WTC11 (cell line): ENCODE measurements around the gene NEFH. TPM values are rescaled to one million over a fixed set of nuclear protein-coding genes. Genes with fewer than 3 reads are reported as not detected.

ENCODE experiments used
- ATAC-seq: fragments of 200-7000 bp; cut with Tn5 transposase; 2 replicates; pipeline ENCODE4 v1.10.0; 2021; ENCODE audit warnings: mild to moderate bottlenecking, moderate library complexity
- CTCF ChIA-PET: fragments of 300-600 bp; sonication (Branson Sonifier 250); formaldehyde crosslinking; loops from one replicate; lab custom pipeline; 2021; ENCODE audit warnings: antibody characterized with exemption; lab: Charles Lee
- POLR2A ChIA-PET: fragments of 350-600 bp; sonication (Branson Sonifier 250); formaldehyde crosslinking; loops from one replicate; lab custom pipeline; 2021; ENCODE audit warnings: antibody characterized with exemption; lab: Charles Lee
- DNase-seq: peaks from one replicate; pipeline ENCODE4 v3.0.0; 2021; ENCODE audit warnings: low spot score
- H3K27ac Mint-ChIP-seq: 2 replicates; pipeline ENCODE4 v1.8.0; 2021; ENCODE audit warnings: mixed read lengths
- H3K27me3 Mint-ChIP-seq: 2 replicates; pipeline ENCODE4 v1.8.0; 2021; ENCODE audit warnings: low read depth, mild to moderate bottlenecking, moderate library complexity, mixed read lengths
- H3K36me3 Mint-ChIP-seq: 2 replicates; pipeline ENCODE4 v1.8.0; 2021; ENCODE audit warnings: mixed read lengths
- H3K4me1 Mint-ChIP-seq: 2 replicates; pipeline ENCODE4 v1.8.0; 2022; ENCODE audit warnings: mixed read lengths
- H3K4me3 Mint-ChIP-seq: 2 replicates; pipeline ENCODE4 v1.8.0; 2021; ENCODE audit warnings: mild to moderate bottlenecking, moderate library complexity, mixed read lengths
- H3K9me3 Mint-ChIP-seq: 2 replicates; pipeline ENCODE4 v1.8.0; 2021; ENCODE audit warnings: mixed read lengths
- CREM ChIP-seq: sonication (generic); formaldehyde crosslinking; IDR thresholded peaks from 2 replicates; pipeline ENCODE4 v1.8.1; 2022; ENCODE audit warnings: mild to moderate bottlenecking, missing genetic modification reagents, moderate library complexity
- ETV6 ChIP-seq: sonication (generic); formaldehyde crosslinking; IDR thresholded peaks from 2 replicates; pipeline ENCODE4 v1.8.1; 2022; ENCODE audit warnings: mild to moderate bottlenecking, missing genetic modification reagents
- FOXK1 ChIP-seq: sonication (generic); formaldehyde crosslinking; IDR thresholded peaks from 2 replicates; pipeline ENCODE4 v1.8.0; 2022; ENCODE audit warnings: mild to moderate bottlenecking, moderate library complexity, missing genetic modification reagents
- GRHL2 ChIP-seq: fragments of 250-450 bp; sonication (Bioruptor Pico); IDR thresholded peaks from 2 replicates; pipeline ENCODE4 v1.8.0; 2022; ENCODE audit warnings: mild to moderate bottlenecking, moderate library complexity; ENCODE audit not compliant: insufficient replicate concordance, severe bottlenecking
- IRF2 ChIP-seq: sonication (generic); formaldehyde crosslinking; IDR thresholded peaks from 2 replicates; pipeline ENCODE4 v1.8.0; 2022; ENCODE audit warnings: low read depth, missing genetic modification reagents, borderline replicate concordance
- JUN ChIP-seq: sonication (generic); formaldehyde crosslinking; IDR thresholded peaks from 2 replicates; pipeline ENCODE4 v1.8.0; 2023; ENCODE audit warnings: mild to moderate bottlenecking, missing genetic modification reagents
- NR2C2 ChIP-seq: sonication (generic); formaldehyde crosslinking; IDR thresholded peaks from 2 replicates; pipeline ENCODE4 v1.8.0; 2022; ENCODE audit warnings: mild to moderate bottlenecking, missing genetic modification reagents
- PRRX2 ChIP-seq: fragments of 250-450 bp; sonication (Bioruptor Pico); IDR thresholded peaks from 2 replicates; pipeline ENCODE4 v1.8.0; 2021; ENCODE audit warnings: mild to moderate bottlenecking
- SMAD4 ChIP-seq: sonication (generic); formaldehyde crosslinking; IDR thresholded peaks from 2 replicates; pipeline ENCODE4 v1.8.0; 2022; ENCODE audit warnings: mild to moderate bottlenecking, missing genetic modification reagents
- SP1 ChIP-seq: sonication (generic); formaldehyde crosslinking; conservative IDR thresholded peaks from 2 replicates; pipeline ENCODE4 v1.8.1; 2022; ENCODE audit warnings: missing genetic modification reagents
- TP53 ChIP-seq: sonication (generic); formaldehyde crosslinking; IDR thresholded peaks from 2 replicates; pipeline ENCODE4 v1.8.1; 2023; ENCODE audit warnings: mild to moderate bottlenecking, missing genetic modification reagents
- ZNF121 ChIP-seq: sonication (generic); formaldehyde crosslinking; IDR thresholded peaks from 2 replicates; pipeline ENCODE4 v1.8.0; 2023; ENCODE audit warnings: missing genetic modification reagents
- ZNF263 ChIP-seq: sonication (generic); formaldehyde crosslinking; IDR thresholded peaks from 2 replicates; pipeline ENCODE4 v1.8.1; 2022; ENCODE audit warnings: low read depth, mild to moderate bottlenecking, moderate library complexity, missing genetic modification reagents
- ZNF396 ChIP-seq: fragments of 250-450 bp; sonication (Bioruptor Pico); IDR thresholded peaks from 2 replicates; pipeline ENCODE4 v1.8.0; 2021; ENCODE audit warnings: mild to moderate bottlenecking, moderate library complexity, borderline replicate concordance
- total RNA-seq: library from RNA; stranded (reverse); gene quantifications from 3 replicates; pipeline ENCODE4 v1.2.3, GENCODE V29; 2021
- TF ChIP-seq, protein P1 (sequence below): fragments of 250-450 bp; sonication (Bioruptor Pico); conservative IDR thresholded peaks from 2 replicates; pipeline ENCODE4 v1.9.0; 2021; ENCODE audit warnings: mild to moderate bottlenecking
- TF ChIP-seq, protein P2 (sequence below): sonication (generic); formaldehyde crosslinking; IDR thresholded peaks from 2 replicates; pipeline ENCODE4 v1.8.1; 2023; ENCODE audit warnings: mild to moderate bottlenecking, missing genetic modification reagents
- TF ChIP-seq, protein P3 (sequence below): fragments of 250-450 bp; sonication (Bioruptor Pico); IDR thresholded peaks from 2 replicates; pipeline ENCODE4 v1.9.0; 2021; ENCODE audit warnings: mild to moderate bottlenecking, borderline replicate concordance
- TF ChIP-seq, protein P4 (sequence below): fragments of 250-450 bp; sonication (Bioruptor Pico); IDR thresholded peaks from 2 replicates; pipeline ENCODE4 v1.8.0; 2021; ENCODE audit warnings: mild to moderate bottlenecking
- TF ChIP-seq, protein P5 (sequence below): sonication (generic); formaldehyde crosslinking; IDR thresholded peaks from 2 replicates; pipeline ENCODE4 v1.8.1; 2023; ENCODE audit warnings: mild to moderate bottlenecking, missing genetic modification reagents, moderate library complexity
- TF ChIP-seq, protein P6 (sequence below): sonication (generic); formaldehyde crosslinking; IDR thresholded peaks from 2 replicates; pipeline ENCODE4 v1.8.1; 2022; ENCODE audit warnings: mild to moderate bottlenecking, moderate library complexity, missing genetic modification reagents

Gene NEFH
- total RNA-seq, 1 experiment from 2014 or later, result 2.6 TPM

DNA sequence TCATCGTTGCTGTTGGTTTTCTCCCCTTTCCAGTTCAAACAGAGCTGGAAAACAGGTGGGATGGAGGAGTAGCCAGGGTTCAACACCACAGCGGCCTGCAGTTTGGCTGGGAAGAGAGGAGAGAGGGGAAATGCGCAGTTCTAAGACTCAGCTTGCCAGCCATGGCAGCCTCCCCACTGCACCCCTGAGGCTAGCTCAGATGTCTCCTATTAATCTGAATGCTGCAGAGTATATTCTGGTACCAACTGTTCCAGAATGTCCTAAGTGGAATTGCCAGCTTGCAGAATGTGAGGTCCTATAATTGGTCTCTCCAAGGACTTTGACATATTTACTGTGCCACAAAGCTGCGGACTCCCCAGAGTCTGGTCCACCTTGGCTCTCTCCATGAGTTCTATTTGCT lies 32.0 kb downstream of the NEFH start:
- ChIA-PET POLR2A (no interaction called here), CTCF (interaction anchor here (1.2 to 2.7 kb wide), 3 partner anchors 13 to 124 kb away, joined by 3 to 11 read pairs (median 6); no protein-coding TSS in a partner anchor)
- H3K9me3 Mint-ChIP-seq, result no peaks in the 10 kb centered on the region
- TF ChIP-seq, protein P1, sequence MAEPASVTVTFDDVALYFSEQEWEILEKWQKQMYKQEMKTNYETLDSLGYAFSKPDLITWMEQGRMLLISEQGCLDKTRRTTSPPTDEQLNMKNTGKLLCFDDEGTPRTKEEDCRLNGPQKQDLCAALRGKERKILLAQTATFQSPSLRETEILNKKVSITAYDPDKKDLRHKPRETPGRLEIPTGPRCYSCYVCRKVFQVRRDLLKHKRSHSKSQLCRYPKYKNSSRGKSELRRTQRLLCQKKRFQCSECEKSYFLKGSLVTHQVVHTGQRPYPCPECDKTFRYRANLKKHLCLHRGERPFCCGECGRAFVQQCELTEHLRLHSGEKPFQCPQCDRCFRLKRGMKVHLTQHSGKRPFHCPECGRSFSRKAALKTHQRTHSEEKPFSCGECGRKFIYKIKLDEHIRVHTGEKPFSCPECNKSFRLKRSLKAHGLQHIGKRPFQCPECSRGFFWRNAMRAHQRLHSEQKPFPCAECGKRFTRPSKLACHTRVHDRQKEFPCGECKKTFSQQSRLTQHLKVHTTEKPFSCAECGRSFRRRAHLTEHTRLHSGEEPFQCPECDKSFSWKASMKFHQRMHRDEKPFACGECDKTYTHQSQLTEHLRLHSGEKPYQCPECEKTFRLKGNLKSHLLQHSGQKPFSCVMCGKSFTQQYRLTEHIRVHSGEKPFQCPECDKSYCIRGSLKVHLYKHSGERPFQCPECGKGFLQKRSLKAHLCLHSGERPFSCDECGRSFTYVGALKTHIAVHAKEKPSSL (CRISPR knock-in tag), result no peak
- ATAC-seq (no peak), DNase-seq (no peak)
- no peaks in the 10 kb centered on the region for H3K4me1 Mint-ChIP-seq
- H3K36me3 Mint-ChIP-seq, result peaks cover 52% of the 10 kb centered on the region
- no peak overlapping the region for H3K27ac Mint-ChIP-seq
- H3K27me3 Mint-ChIP-seq, result no peaks in the 10 kb centered on the region
- no peak overlapping the region for H3K4me3 Mint-ChIP-seq

DNA sequence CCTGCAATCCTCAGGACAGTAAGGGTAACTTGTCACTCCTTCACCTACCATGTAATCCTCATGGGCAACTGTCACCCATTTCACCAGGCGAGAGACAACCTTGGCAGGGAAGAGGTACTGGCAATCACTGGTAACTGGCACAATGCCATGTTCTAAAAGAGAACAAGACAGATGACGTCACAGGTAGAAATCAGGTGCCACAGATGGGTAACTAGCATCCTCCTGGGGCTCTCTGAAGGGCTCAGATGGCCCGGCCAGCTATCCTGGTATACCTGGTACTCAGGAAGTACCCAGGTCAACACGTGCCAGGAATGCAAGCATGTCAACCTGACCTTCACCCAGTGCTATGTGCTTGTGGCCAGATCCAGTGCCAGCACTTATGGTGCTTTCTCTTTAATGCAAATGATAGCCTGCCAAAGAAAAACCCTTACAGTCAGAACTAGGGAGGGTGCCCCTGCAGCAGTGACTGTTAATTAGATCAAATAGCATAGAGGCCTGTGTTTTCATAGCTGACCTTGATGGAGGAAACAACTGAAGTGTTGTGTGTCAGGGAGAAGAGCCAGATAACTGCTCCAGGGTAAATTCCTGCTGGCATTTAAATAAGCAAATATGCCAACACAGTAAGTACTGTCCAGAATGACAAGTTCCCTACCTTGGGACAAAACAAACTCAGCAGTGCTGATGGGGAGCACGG lies 37.3 kb downstream of the NEFH start:
- ChIA-PET POLR2A (no interaction called here), CTCF (no interaction called here)
- H3K27me3 Mint-ChIP-seq, result no peaks in the 10 kb centered on the region
- no peaks in the 10 kb centered on the region for H3K9me3 Mint-ChIP-seq
- H3K4me1 Mint-ChIP-seq, result no peaks in the 10 kb centered on the region
- TF ChIP-seq JUN (CRISPR knock-in tag) (no peak), ZNF396 (no peak), IRF2 (CRISPR knock-in tag) (no peak), CREM (CRISPR knock-in tag) (no peak), NR2C2 (no peak), ZNF121 (CRISPR knock-in tag) (no peak), PRRX2 (no peak), ETV6 (CRISPR knock-in tag) (no peak), GRHL2 (CRISPR knock-in tag) (no peak), TP53 (CRISPR knock-in tag) (no peak), SP1 (CRISPR knock-in tag) (no peak), FOXK1 (CRISPR knock-in tag) (no peak), ZNF263 (CRISPR knock-in tag) (no peak), SMAD4 (CRISPR knock-in tag) (no peak)
- TF ChIP-seq, protein P2, sequence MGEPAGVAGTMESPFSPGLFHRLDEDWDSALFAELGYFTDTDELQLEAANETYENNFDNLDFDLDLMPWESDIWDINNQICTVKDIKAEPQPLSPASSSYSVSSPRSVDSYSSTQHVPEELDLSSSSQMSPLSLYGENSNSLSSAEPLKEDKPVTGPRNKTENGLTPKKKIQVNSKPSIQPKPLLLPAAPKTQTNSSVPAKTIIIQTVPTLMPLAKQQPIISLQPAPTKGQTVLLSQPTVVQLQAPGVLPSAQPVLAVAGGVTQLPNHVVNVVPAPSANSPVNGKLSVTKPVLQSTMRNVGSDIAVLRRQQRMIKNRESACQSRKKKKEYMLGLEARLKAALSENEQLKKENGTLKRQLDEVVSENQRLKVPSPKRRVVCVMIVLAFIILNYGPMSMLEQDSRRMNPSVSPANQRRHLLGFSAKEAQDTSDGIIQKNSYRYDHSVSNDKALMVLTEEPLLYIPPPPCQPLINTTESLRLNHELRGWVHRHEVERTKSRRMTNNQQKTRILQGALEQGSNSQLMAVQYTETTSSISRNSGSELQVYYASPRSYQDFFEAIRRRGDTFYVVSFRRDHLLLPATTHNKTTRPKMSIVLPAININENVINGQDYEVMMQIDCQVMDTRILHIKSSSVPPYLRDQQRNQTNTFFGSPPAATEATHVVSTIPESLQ, result no peak
- TF ChIP-seq, protein P3, sequence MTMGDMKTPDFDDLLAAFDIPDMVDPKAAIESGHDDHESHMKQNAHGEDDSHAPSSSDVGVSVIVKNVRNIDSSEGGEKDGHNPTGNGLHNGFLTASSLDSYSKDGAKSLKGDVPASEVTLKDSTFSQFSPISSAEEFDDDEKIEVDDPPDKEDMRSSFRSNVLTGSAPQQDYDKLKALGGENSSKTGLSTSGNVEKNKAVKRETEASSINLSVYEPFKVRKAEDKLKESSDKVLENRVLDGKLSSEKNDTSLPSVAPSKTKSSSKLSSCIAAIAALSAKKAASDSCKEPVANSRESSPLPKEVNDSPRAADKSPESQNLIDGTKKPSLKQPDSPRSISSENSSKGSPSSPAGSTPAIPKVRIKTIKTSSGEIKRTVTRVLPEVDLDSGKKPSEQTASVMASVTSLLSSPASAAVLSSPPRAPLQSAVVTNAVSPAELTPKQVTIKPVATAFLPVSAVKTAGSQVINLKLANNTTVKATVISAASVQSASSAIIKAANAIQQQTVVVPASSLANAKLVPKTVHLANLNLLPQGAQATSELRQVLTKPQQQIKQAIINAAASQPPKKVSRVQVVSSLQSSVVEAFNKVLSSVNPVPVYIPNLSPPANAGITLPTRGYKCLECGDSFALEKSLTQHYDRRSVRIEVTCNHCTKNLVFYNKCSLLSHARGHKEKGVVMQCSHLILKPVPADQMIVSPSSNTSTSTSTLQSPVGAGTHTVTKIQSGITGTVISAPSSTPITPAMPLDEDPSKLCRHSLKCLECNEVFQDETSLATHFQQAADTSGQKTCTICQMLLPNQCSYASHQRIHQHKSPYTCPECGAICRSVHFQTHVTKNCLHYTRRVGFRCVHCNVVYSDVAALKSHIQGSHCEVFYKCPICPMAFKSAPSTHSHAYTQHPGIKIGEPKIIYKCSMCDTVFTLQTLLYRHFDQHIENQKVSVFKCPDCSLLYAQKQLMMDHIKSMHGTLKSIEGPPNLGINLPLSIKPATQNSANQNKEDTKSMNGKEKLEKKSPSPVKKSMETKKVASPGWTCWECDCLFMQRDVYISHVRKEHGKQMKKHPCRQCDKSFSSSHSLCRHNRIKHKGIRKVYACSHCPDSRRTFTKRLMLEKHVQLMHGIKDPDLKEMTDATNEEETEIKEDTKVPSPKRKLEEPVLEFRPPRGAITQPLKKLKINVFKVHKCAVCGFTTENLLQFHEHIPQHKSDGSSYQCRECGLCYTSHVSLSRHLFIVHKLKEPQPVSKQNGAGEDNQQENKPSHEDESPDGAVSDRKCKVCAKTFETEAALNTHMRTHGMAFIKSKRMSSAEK (CRISPR knock-in tag), result no peak
- TF ChIP-seq, protein P4, sequence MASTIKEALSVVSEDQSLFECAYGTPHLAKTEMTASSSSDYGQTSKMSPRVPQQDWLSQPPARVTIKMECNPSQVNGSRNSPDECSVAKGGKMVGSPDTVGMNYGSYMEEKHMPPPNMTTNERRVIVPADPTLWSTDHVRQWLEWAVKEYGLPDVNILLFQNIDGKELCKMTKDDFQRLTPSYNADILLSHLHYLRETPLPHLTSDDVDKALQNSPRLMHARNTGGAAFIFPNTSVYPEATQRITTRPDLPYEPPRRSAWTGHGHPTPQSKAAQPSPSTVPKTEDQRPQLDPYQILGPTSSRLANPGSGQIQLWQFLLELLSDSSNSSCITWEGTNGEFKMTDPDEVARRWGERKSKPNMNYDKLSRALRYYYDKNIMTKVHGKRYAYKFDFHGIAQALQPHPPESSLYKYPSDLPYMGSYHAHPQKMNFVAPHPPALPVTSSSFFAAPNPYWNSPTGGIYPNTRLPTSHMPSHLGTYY (CRISPR knock-in tag), result no peak
- TF ChIP-seq, protein P5, sequence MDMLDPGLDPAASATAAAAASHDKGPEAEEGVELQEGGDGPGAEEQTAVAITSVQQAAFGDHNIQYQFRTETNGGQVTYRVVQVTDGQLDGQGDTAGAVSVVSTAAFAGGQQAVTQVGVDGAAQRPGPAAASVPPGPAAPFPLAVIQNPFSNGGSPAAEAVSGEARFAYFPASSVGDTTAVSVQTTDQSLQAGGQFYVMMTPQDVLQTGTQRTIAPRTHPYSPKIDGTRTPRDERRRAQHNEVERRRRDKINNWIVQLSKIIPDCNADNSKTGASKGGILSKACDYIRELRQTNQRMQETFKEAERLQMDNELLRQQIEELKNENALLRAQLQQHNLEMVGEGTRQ (CRISPR knock-in tag), result no peak
- TF ChIP-seq, protein P6, sequence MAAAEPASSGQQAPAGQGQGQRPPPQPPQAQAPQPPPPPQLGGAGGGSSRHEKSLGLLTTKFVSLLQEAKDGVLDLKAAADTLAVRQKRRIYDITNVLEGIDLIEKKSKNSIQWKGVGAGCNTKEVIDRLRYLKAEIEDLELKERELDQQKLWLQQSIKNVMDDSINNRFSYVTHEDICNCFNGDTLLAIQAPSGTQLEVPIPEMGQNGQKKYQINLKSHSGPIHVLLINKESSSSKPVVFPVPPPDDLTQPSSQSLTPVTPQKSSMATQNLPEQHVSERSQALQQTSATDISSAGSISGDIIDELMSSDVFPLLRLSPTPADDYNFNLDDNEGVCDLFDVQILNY (CRISPR knock-in tag), result no peak
- ATAC-seq (no peak), DNase-seq (no peak)
- peaks cover 50% of the 10 kb centered on the region for H3K36me3 Mint-ChIP-seq
- H3K4me3 Mint-ChIP-seq, result no peak overlapping the region
- no peak overlapping the region for H3K27ac Mint-ChIP-seq
